Measurements from ENCODE around the gene ATP8B3. TPM values are rescaled to one million over a fixed set of nuclear protein-coding genes. Genes with fewer than 3 reads are reported as not detected.

ATP8B3 gene
- total and polyA plus RNA-seq, 7 donors, result under 0.01 to 3.9 (median 0.68) TPM; not detected in 2

DNA sequence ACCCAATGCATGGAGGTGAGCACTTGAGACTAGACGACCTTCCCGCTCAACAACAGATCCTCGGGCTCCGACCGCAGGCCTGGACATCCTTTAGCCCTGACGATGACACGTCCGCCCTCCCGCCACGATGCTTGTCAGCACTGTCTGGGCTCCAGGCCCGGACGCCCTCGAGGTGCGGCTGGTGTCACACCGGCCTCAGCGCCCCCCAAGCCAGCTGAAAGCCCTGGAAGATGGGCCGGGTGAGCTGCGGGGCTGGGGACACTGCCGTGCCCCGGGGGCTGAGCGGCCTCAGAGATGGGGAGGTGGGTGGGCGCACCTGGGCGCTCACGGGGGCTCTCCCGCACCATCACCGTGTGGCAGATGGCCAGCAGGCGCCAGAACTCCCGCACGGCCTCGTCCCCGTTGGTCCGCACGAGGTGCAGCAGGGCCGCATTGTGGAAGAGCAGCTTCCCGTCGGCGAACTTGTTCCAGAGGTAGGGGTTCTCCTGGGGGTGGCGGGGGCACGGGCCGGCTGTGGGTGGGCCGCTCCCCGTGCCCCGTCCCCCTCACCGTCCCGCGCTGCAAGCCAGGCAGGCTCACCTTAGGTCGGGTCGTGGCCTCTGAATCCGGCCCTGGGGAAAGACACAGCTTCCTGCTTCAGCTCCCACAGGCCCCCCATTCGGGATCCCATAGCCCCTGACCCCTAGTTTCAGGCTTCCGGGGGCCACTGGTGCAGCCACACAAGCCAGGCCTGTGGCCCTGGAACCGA, 15.5 kb downstream of the ATP8B3 start:
- 58 to 74% methylated on average over 52 of the region's 52 CpGs for WGBS, 2 donors
- Histone ChIP-seq H3K4me1 (peaks cover 0 to 9% (median 5%) of the 10 kb centered on the region in 4 donors), H3K9me3 (no peaks in the 10 kb centered on the region), H3K27me3 (peaks cover 3 to 31% (median 21%) of the 10 kb centered on the region in 3 donors), H3K4me3 (no peak overlapping the region), H3K27ac (no peak overlapping the region), H3K36me3 (no peaks in the 10 kb centered on the region)
- intact Hi-C loops (cut with DNase I), result no loop called here
- no peak for DNase-seq
- TF ChIP-seq CTCF (IDR thresholded peaks at IDR 0.05) (no peak), EP300 (IDR thresholded peaks at IDR 0.05) (no peak), POLR2AphosphoS5 (IDR thresholded peaks at IDR 0.05) (no peak), POLR2A (IDR thresholded peaks at IDR 0.05) (no peak)

- Histone ChIP-seq H3K4me3 (no peak overlapping the region), H3K27ac (no peak overlapping the region), H3K36me3 (no peaks in the 10 kb centered on the region), H3K27me3 (peaks cover 3 to 42% (median 31%) of the 10 kb centered on the region in 3 donors), H3K9me3 (no peaks in the 10 kb centered on the region), H3K4me1 (peaks cover 0 to 11% (median 6%) of the 10 kb centered on the region in 4 donors)
- intact Hi-C loops (cut with DNase I), result no loop called here
- WGBS, 2 donors, result 33 to 73% methylated on average over 20 of the region's 20 CpGs
- no peak for DNase-seq
- TF ChIP-seq POLR2A (IDR thresholded peaks at IDR 0.05), result no peak
- TF ChIP-seq EP300 (IDR thresholded peaks at IDR 0.05), result no peak
- no peak for TF ChIP-seq POLR2AphosphoS5 (IDR thresholded peaks at IDR 0.05)
- no peak for TF ChIP-seq CTCF (IDR thresholded peaks at IDR 0.05)
These were observed 17.5 kb downstream of the ATP8B3 start for GRCh38 chr19:1794424-1795172.

DNA sequence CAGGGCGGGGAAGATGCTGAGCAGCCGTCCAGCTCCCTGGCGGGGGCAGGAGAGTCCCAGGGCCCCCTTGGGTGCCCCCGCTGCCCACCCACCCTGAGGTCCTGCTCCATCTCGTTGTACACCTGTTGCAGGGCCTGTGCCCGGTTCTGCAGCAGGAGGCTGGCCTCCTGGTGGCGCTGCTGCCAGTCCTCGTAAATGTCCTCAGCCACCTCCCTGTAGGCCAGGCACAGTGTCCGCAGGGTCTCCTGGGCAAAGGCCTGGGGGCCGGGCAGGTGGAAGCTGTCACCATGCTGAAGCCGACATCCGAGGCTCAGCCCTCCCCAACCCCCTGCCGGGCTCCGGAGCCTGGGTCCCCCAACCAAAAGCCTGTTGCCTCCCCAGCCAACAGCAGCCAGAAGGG, 20.2 kb downstream of the ATP8B3 start:
- Histone ChIP-seq H3K4me3 (no peak overlapping the region), H3K4me1 (peaks cover 0 to 21% (median 8%) of the 10 kb centered on the region in 4 donors), H3K27me3 (peaks cover 3 to 63% (median 45%) of the 10 kb centered on the region in 3 donors), H3K27ac (no peak overlapping the region), H3K9me3 (no peaks in the 10 kb centered on the region), H3K36me3 (no peaks in the 10 kb centered on the region)
- TF ChIP-seq POLR2AphosphoS5 (IDR thresholded peaks at IDR 0.05) (no peak), CTCF (IDR thresholded peaks at IDR 0.05) (no peak), POLR2A (IDR thresholded peaks at IDR 0.05) (no peak), EP300 (IDR thresholded peaks at IDR 0.05) (no peak)
- WGBS, 2 donors, result 73 to 80% methylated on average over 14 of the region's 14 CpGs
- intact Hi-C loops (cut with DNase I), result no loop called here
- DNase-seq, result no peak

- 18 to 40% methylated on average over 7 of the region's 7 CpGs for WGBS, 2 donors
- intact Hi-C loops (cut with DNase I), result no loop called here
- Histone ChIP-seq H3K4me1 (peaks cover 0 to 12% (median 3%) of the 10 kb centered on the region in 4 donors), H3K27ac (no peak overlapping the region), H3K27me3 (peaks cover 0 to 59% (median 32%) of the 10 kb centered on the region in 3 donors), H3K9me3 (no peaks in the 10 kb centered on the region), H3K36me3 (no peaks in the 10 kb centered on the region), H3K4me3 (peak overlapping the region in 1 of 4 donors; percentile 28)
- DNase-seq, result no peak
- no peak for TF ChIP-seq POLR2A (IDR thresholded peaks at IDR 0.05)
- TF ChIP-seq EP300 (IDR thresholded peaks at IDR 0.05), result no peak
- no peak for TF ChIP-seq CTCF (IDR thresholded peaks at IDR 0.05)
- TF ChIP-seq POLR2AphosphoS5 (IDR thresholded peaks at IDR 0.05), result no peak
These were observed 21.9 kb downstream of the ATP8B3 start for GRCh38 chr19:1790054-1790792.

Measured in sigmoid colon (tissue), 7 donors.